ENCODE results near the gene GLDN. TPM values are rescaled to one million over a fixed set of nuclear protein-coding genes. Genes with fewer than 3 reads are reported as not detected.

GLDN gene
- polyA plus RNA-seq, 1 of the 3 experiments (the other 2 are of a cell fraction): not detected

DNA sequence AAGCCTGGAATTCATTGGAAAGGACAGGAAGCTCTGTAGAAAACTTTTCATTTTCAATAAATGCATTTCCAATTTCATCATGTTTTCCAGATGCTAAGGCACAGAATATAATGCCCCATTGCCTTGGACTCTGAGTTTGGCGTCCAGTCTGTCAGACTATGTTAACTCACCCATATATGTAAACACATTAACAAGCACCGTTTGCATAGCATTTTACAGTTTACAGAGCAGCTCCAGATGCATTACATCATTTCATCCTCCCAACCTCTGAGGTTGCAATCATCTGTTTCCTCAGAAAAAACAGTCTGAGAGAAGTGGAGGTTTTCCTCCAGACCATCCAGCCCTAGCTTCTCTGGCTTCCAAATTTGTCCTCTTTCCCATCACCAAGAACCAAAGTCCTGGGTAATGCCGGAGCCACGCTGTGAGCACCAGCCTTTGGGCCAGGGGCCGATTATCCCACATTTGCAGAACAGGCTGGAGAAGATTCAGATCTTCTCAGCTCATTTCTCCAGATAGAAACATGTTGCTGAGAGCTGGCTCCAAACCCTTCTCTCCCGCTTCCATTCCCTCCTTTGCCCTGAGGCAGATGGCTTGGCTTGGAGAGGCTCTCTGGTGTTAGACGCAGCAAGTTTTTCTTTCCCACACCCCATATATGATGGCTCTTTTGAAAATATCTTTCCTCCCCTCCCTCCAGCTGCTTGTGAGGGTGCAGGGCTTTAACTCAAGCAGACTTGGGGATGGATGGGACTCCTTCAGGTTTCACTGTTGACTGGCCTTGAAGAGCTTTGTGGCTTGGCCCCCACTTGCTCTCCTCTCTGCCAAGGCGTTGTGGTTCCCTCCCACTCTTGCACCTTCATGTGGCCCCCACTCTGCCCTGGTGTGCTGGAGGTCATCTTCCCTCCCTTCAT is 29.0 kb upstream of the GLDN start:
- Histone ChIP-seq H3K4me2 (no peak overlapping the region), H3K9me3 (no peaks in the 10 kb centered on the region), H3F3A (replicated peaks; ENCODE audit: insufficient read depth) (no peaks in the 10 kb centered on the region), H3K9ac (no peak overlapping the region), H3K27me3 (ENCODE audit: insufficient read depth) (no peaks in the 10 kb centered on the region), H3K79me2 (ENCODE audit: insufficient read depth) (no peaks in the 10 kb centered on the region), H3K4me3 (ENCODE audit: low read depth in 2 of 2, low read length in 1 of 2) (no peak overlapping the region), H2AFZ (ENCODE audit: low read depth) (no peak overlapping the region), H3K9me2 (no peaks in the 10 kb centered on the region), H3K27ac (ENCODE audit: low read depth in 2 of 2, low read length in 1 of 2) (no peak overlapping the region), H3K4me1 (ENCODE audit: control insufficient read depth in 1 of 2, insufficient read depth in 2 of 2, low read depth in 1 of 2, low read length in 1 of 2) (no peaks in the 10 kb centered on the region; a peak in 1 of 4 replicates), H4K20me1 (ENCODE audit: insufficient read depth) (no peaks in the 10 kb centered on the region), H3K36me3 (replicated peaks in 1 of 2; ENCODE audit: control insufficient read depth in 1 of 2, insufficient read depth in 2 of 2, low read length in 1 of 2) (no peaks in the 10 kb centered on the region)
- CTCF ChIA-PET: interaction anchor here (0.8 to 2.2 kb wide), 6 partner anchors 14 to 149 kb away, joined by 3 to 7 read pairs (median 5); no protein-coding TSS in a partner anchor
- no peak for DNase-seq
- POLR2A ChIA-PET: no interaction called here
- WGBS (ENCODE audit: low lambda C conversion rate): 48% methylated on average over 8 of the region's 8 CpGs
- TF ChIP-seq, protein P1, sequence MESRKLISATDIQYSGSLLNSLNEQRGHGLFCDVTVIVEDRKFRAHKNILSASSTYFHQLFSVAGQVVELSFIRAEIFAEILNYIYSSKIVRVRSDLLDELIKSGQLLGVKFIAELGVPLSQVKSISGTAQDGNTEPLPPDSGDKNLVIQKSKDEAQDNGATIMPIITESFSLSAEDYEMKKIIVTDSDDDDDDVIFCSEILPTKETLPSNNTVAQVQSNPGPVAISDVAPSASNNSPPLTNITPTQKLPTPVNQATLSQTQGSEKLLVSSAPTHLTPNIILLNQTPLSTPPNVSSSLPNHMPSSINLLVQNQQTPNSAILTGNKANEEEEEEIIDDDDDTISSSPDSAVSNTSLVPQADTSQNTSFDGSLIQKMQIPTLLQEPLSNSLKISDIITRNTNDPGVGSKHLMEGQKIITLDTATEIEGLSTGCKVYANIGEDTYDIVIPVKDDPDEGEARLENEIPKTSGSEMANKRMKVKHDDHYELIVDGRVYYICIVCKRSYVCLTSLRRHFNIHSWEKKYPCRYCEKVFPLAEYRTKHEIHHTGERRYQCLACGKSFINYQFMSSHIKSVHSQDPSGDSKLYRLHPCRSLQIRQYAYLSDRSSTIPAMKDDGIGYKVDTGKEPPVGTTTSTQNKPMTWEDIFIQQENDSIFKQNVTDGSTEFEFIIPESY (IDR thresholded peaks at IDR 0.05; ENCODE audit: borderline replicate concordance, low read depth): no peak
- TF ChIP-seq, protein P2, sequence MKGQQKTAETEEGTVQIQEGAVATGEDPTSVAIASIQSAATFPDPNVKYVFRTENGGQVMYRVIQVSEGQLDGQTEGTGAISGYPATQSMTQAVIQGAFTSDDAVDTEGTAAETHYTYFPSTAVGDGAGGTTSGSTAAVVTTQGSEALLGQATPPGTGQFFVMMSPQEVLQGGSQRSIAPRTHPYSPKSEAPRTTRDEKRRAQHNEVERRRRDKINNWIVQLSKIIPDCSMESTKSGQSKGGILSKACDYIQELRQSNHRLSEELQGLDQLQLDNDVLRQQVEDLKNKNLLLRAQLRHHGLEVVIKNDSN (IDR thresholded peaks at IDR 0.05; ENCODE audit: borderline replicate concordance, low read depth): no peak
- TF ChIP-seq, protein P3, sequence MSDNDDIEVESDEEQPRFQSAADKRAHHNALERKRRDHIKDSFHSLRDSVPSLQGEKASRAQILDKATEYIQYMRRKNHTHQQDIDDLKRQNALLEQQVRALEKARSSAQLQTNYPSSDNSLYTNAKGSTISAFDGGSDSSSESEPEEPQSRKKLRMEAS (IDR thresholded peaks at IDR 0.05; ENCODE audit: low read depth): no peak
- TF ChIP-seq RFX5 (IDR thresholded peaks at IDR 0.05; ENCODE audit: low read length) (no peak), SIN3A (IDR thresholded peaks at IDR 0.05; ENCODE audit: borderline replicate concordance, low read depth, low read length) (no peak), NFIC (IDR thresholded peaks at IDR 0.05; ENCODE audit: borderline replicate concordance) (no peak), PBX3 (IDR thresholded peaks at IDR 0.05) (no peak), EZH2phosphoT487 (IDR thresholded peaks at IDR 0.05; ENCODE audit: borderline replicate concordance, low read depth) (no peak), TEAD4 (IDR thresholded peaks at IDR 0.05; ENCODE audit: borderline replicate concordance, insufficient read depth) (no peak), RXRA (IDR thresholded peaks at IDR 0.05; ENCODE audit: borderline replicate concordance, low read depth) (no peak), MXI1 (IDR thresholded peaks at IDR 0.05; ENCODE audit: low read depth, low read length) (no peak), GABPA (IDR thresholded peaks at IDR 0.05; ENCODE audit: low read depth) (no peak), TAF1 (IDR thresholded peaks at IDR 0.05; ENCODE audit: borderline replicate concordance, low read depth, low read length) (no peak), JUND (IDR thresholded peaks at IDR 0.05) (no peak)
- TF ChIP-seq, protein P4, sequence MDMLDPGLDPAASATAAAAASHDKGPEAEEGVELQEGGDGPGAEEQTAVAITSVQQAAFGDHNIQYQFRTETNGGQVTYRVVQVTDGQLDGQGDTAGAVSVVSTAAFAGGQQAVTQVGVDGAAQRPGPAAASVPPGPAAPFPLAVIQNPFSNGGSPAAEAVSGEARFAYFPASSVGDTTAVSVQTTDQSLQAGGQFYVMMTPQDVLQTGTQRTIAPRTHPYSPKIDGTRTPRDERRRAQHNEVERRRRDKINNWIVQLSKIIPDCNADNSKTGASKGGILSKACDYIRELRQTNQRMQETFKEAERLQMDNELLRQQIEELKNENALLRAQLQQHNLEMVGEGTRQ (IDR thresholded peaks at IDR 0.05; ENCODE audit: borderline replicate concordance, low read depth, low read length): no peak

Data from SK-N-SH (cell line).